HG02884 (cell line): ENCODE measurements around the gene WWC2.
"Not testable (repeated sequence)": the region's sequence is repeated elsewhere in the genome, so short reads cannot be mapped to it uniquely, and the experiment has no call there.

Source experiments
- ATAC-seq: cut with Tn5 transposase; IDR thresholded peaks from one replicate; pipeline ENCODE4 v1.9.1; 2021; ENCODE audit warnings: mild to moderate bottlenecking, moderate library complexity; ENCODE audit not compliant: unreplicated experiment

The WWC2 gene

GRCh38 chr4:183324056-183324455, 225.0 kb downstream of the WWC2 start:
- ATAC-seq, result not testable (repeated sequence)

- no peak for ATAC-seq
These were observed 225.6 kb downstream of the WWC2 start for GRCh38 chr4:183324619-183325018.

GRCh38 chr4:183326387-183326786, 227.3 kb downstream of the WWC2 start:
- not testable (repeated sequence) for ATAC-seq

- ATAC-seq, result no peak
These were observed 227.8 kb downstream of the WWC2 start for GRCh38 chr4:183326853-183327252.

GRCh38 chr4:183327827-183328226, 228.8 kb downstream of the WWC2 start:
- no peak for ATAC-seq

- ATAC-seq, result no peak
These were observed 229.8 kb downstream of the WWC2 start for GRCh38 chr4:183328832-183329231.

GRCh38 chr4:183329244-183329643, 230.2 kb downstream of the WWC2 start:
- ATAC-seq, result no peak

GRCh38 chr4:183329954-183330742, 231.1 kb downstream of the WWC2 start:
- ATAC-seq, result no peak

- no peak for ATAC-seq
These were observed 231.8 kb downstream of the WWC2 start for GRCh38 chr4:183330841-183331240.

- no peak for ATAC-seq
These were observed 233.4 kb downstream of the WWC2 start for GRCh38 chr4:183332447-183332846.

- no peak for ATAC-seq
These were observed 234.1 kb downstream of the WWC2 start for GRCh38 chr4:183333202-183333601.

GRCh38 chr4:183333983-183334382, 234.9 kb downstream of the WWC2 start:
- ATAC-seq, result no peak

GRCh38 chr4:183335369-183335940, 236.4 kb downstream of the WWC2 start:
- no peak for ATAC-seq

- ATAC-seq, result no peak
These were observed 238.3 kb downstream of the WWC2 start for GRCh38 chr4:183337349-183337748.

- no peak for ATAC-seq
These were observed 238.8 kb downstream of the WWC2 start for GRCh38 chr4:183337833-183338232.

- no peak for ATAC-seq
These were observed 243.8 kb downstream of the WWC2 start for GRCh38 chr4:183342541-183343533.

- ATAC-seq, result no peak
These were observed 244.7 kb downstream of the WWC2 start for GRCh38 chr4:183343730-183344129.

GRCh38 chr4:183344523-183345255, 245.6 kb downstream of the WWC2 start:
- ATAC-seq, result no peak

- ATAC-seq, result no peak
These were observed 246.2 kb downstream of the WWC2 start for GRCh38 chr4:183345261-183345660.

- ATAC-seq, result no peak
These were observed 248.1 kb downstream of the WWC2 start for GRCh38 chr4:183347146-183347545.

- no peak for ATAC-seq
These were observed 248.5 kb downstream of the WWC2 start for GRCh38 chr4:183347566-183347965.
